Measurements from ENCODE around the gene STAT5B.
"Not testable (repeated sequence)": the region's sequence is repeated elsewhere in the genome, so short reads cannot be mapped to it uniquely, and the experiment has no call there.

STAT5B gene

DNA sequence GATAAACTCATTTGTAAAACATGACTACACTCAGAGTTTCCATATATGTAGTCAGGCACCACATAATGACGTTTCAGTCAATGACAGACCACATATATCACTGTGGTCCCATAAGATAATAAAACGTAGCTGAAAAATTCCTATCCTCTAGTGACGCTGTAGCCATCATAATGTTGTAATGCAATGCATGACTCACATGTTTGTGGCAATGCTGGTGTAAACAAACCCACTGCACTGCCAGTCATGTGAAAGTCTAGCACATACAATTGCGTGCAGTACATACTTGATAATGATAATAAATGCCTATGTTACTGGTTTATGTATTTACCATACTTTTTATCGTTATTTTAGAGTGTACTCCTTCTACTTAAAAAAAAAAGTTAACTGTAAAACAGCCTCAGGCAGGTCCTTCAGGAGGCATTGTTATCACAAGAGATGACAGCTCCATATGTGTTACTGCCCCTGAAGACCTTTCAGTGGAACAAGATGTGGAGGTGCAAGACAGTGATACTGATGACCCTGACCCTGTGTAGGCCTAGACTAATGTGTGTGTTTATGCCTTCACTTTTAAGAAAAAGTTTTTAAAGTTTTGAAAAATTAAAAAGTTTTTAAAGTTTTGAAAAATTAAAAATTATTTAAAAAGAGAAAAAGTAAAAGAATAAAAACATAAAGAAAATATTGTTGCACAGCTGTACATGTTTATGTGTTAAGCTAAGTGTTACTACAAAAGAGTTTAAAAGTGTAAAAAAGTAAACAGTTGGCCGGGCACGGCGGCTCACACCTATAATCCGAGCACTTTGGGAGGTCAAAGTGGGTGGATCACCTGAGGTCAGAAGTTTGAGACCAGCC, 9.0 kb downstream of the STAT5B start:
- DNase-seq (ENCODE audit: low read depth), result peak; percentile 72

DNA sequence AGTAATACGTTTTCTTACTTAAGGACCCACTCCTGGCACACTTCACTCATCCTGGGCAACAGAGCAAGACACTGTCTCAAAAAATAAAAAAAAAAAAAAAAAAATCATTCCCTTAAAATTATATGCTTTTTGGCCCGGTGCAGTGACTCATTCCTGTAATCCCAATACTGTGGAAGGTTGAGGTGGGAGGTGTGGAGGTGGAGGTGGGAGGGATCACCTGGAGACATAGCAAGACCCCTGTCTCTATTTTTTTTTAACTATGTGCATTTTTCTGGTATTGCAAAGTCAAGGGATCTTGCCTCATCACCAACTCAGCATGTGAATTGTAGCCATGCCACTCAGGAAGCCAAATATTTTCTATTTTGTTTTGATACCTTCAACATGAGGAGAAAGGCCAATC, 9.7 kb downstream of the STAT5B start:
- DNase-seq (ENCODE audit: low read depth), result no peak

DNA sequence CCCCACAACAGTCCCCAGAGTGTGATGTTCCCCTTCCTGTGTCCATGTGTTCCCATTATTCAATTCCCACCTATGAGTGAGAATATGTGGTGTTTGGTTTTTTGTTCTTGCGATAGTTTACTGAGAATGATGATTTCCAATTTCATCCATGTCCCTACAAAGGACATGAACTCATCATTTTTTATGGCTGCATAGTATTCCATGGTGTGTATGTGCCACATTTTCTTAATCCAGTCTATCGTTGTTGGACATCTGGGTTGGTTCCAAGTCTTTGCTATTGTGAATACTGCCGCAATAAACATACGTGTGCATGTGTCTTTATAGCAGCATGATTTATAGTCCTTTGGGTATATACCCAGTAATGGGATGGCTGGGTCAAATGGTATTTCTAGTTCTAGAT, 11.8 kb downstream of the STAT5B start:
- DNase-seq (ENCODE audit: low read depth), result not testable (repeated sequence)

DNA sequence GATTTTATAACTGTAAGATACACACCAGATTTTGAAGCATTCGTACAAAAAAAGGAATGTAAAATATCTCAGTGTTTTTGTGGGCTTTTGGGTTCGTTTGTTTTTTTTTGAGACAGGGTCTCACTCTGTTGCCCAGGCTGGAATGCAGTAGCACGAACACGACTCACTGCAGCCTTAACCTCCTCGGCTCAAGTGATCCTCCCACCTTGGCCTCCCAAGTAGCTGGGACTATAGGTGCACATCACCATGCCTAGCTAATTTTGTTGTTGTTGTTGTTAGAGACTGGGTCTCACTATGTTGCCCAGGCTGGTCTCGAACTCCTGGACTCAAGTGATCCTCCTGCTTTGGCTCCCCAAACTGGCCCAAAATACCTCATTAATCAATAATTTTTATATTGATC, 15.9 kb downstream of the STAT5B start:
- no peak for DNase-seq (ENCODE audit: low read depth)

DNA sequence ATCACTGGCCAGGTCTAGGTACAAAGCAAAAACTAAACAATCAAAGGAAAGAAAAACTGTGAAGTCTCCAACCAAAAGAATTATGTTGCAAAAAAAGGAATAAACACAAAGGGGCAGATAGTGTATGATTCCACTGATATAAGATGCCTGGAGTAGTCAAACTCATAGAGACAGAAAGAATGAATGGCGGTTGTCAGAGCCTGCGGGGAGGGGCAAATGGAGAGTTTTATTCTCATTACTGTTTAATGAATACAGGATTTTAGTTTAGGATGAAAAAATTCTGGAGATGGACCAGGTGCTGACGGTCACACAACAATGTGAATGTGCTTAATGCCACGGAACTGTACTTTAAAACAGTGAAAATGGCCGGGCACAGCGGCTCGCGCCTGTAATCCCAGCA, 20.7 kb downstream of the STAT5B start:
- DNase-seq (ENCODE audit: low read depth), result no peak

DNA sequence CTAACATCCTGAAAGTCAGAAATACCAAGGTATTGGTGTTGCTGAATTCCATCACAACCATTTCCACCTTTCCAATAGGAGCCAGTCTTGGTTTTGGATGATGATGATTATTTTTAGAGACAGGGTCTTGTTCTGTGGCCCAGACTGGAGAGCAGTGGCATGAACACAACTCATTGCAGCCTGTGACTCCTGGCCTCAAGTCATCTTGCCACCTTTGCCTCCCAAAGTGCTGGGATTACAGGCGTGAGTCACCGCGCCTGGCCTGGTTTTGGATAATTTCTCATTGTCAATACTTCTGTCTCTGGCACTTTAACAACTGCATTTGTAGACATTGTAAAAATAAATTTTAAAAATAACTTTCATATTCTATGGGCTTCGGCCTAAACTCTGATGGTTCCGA, 22.6 kb downstream of the STAT5B start:
- no peak for DNase-seq (ENCODE audit: low read depth)

DNA sequence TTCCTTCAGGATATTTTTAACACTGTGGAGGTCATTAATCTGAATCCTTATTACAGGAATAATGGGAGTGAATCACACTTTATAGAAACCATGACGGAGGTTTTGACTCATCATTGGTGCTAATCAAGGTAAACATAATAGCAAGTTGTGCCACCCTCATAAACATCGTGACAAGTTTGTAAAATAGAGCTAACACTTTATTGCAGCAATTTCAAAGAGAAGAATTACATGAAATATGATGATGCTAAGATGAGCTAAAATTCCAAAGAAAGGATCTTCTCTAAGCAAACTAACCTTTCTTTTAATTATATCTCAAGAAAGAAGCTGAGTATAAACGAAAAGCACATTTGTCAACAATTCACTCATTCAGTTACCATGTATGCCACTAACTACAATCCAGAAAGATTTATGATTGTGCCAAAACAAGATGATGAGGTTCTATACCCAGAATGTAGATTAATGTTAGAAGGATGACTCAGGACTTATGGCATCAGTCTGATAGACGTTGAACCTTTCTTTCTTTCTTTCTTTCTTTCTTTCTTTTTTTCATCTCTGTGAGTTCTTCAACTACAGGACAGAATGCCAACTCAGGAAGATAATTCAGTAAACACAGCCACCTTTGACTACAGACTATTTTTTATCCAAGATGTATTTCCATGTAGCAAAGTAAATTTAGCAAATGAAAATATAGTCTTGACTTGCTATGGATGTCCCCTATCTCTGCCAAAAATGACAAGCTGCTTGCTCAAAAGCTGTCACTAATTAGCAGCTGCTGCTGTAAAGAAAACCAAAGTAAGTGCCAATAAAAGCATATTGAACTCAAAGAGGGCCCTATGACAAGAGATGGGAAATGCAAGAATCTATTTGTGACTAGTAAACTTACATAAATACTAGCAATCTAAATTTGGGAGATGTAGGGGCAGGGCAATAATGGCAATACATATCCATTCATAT, 23.3 kb downstream of the STAT5B start:
- no peak for DNase-seq (ENCODE audit: low read depth)

DNA sequence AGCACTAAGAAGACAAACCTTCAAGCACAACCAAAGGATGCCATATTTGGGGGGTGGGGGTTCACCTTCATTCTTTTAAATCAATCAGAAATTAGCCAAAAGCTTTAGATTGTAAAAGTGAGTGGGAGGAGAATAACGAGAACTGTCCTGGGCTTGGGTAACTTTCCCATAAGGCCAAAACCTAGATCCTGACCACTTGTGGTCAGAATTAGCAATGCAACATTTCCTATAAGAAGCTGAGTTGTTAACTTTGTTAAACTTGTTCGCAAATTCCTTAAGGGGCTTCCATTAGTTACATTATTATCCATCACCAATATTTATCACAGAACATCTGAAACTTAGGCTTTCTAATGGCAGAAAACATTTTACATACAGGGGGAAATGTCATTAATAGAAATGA, 25.1 kb downstream of the STAT5B start:
- no peak for DNase-seq (ENCODE audit: low read depth)

DNA sequence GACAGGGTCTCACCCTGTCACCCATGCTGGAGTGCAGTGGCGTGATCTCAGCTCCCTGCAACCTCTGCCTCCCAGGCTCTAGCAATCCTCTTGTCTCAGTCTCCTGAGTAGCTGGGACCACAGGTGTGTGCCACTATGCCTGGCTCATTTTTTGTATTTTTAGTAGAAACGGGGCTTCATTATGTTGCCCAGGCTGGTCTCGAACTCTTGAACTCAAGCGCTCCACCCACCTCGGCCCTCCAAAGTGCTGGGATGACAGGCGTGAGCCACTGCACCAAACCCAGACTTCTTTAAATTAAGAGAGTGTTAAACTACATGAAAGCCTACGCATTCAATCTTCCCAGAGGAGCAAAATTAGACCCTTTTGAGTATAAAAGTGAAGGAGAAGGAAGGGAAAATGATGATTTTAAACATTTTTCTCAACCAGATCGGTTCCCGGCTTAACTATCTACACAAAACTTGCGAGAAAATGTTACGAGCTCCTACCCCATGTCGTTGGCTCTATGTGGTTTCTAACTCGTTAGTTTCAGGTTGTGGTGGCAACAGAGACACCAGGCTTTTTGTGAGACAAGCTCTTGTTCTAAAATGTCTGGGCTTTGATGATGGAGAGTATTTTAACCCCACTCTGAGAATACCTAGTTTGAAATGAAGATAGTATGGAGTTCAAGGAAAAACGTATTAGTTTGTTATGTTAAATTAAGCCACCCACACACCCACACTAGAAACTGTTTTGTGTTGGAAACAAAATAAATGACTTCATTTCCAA, 26.3 kb downstream of the STAT5B start:
- no peak for DNase-seq (ENCODE audit: low read depth)

DNA sequence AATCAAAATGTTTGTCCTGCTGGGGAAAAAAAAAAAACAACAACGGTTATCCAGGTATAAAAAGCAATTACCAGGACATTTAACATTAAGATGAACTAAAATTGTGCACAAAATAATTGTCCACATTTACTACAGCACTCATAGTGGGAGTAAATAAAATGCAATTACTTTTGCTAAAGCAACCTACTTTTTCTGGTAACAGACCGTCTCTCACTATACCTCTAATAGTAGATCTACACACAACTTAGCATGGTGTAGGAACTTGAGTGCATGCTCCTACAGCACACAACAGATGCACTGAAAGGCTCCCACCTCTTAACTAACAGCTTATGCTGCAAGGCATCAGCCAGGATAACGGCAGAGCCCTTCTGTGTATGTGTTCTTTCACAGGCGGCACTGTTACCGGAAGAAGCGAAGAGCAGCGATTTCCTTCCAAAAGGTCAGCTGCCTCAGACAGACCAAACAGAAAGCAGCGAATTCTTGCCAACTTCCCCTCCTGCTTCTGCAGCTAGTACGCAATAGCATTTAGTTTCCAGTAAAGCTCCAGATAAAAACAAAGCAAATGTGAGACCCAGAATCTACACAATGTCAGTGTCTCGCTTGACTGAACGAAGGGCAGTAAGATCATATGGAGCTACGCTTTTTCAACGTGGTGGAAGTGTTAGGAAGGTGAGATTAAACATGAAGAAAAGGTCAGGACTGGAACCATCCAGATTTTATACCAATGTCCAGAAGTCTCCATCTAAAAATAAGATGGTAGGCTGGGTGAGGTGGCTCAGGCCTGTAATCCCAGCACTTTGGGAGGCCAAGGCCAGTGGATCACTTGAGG, 27.6 kb downstream of the STAT5B start:
- DNase-seq (ENCODE audit: low read depth), result no peak

DNA sequence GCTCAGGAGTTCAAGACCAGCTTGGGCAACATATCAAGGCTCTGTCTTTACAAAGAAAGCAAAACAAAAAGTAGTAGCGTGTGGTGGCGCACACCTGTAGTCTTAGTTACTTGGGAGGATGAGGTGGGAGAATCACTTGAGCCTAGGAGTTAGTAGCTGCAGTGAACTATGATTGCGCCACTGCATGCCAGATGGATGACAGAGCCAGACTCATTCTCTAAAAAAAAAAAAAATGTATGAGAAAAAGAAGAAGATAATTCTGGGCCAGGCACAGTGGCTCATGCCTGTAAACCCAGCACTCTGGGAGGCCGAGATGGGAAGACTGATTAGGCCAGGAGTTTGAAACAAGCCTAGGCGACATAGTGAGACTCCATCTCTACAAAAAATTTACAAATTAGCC, 28.5 kb downstream of the STAT5B start:
- no peak for DNase-seq (ENCODE audit: low read depth)

DNA sequence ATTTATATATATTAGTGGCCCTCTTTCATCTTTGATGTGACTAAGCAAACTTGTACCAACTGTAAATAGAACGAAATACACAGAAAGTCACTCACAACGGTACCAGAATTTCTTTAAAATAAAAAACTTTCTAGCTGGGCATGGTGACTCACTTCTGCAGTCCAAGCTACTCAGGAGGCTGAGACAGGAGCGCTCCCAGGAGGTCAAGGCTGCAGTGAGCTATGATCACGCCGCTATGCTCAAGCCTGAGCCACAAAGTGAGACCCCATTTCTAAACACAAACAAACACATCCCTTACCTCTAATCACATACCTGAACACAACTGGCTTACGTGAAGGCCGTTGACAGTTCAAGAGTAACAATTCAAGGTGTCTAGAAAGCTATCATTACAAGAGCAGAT, 29.7 kb downstream of the STAT5B start:
- no peak for DNase-seq (ENCODE audit: low read depth)

DNA sequence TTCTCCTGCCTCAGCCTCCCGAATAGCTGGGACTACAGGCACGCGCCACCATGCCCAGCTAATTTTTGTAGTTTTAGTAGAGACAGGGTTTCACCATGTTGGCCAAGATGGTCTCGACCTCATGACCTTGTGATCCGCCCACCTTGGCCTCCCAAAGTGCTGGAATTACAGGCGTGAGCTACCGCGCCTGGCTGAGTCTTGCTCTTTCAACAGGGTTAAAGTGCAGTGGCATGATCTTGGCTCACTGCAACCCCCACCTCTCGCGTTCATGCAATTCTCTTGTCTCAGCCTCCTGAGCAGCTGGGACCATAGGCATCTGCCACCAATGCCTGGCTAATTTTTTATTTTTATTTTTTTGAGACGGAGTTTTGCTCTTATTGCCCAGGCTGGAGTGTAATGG, 31.0 kb downstream of the STAT5B start:
- not testable (repeated sequence) for DNase-seq (ENCODE audit: low read depth)

DNA sequence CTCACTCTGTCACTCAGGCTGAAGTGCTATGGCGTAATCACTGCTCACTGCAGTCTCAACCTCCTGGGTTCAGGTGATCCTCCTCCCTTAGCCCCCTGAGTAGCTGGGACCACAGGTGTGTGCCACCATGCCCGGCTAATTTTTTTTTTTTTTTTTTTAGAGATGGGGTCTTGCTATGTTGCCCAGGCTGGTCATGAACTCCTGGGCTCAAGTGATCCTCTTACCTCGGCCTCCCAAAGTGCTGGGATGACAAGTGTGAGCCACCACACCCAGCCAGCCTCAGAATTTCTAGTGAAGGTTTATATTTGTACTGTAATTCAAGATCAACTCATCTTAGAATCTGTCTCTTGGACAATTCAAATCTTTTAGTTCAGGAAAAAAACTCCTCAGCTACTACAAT, 32.1 kb downstream of the STAT5B start:
- not testable (repeated sequence) for DNase-seq (ENCODE audit: low read depth)

DNA sequence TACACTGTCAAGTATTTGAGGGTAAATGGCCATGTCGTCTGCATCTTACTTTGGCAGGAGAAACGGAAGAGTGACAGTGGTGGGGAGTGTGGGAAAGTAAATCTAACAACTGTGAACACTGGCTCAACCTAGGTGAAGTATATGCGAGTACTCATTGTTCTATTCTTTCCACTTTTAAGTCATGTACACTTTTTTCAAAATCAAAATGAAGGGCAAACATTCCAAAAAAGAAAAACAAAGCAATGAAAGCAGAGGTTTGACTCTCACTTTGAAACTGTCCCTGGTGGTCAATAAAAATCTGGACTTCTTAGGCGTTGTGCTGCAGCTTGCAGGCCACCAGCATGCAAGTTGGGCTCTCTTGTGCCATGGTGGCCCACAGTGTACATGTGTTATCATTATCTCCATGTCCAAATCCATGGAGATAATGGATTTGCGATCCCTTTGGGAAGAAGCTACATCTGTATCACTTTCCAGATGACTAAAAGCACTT, 32.7 kb downstream of the STAT5B start:
- DNase-seq (ENCODE audit: low read depth), result no peak

DNA sequence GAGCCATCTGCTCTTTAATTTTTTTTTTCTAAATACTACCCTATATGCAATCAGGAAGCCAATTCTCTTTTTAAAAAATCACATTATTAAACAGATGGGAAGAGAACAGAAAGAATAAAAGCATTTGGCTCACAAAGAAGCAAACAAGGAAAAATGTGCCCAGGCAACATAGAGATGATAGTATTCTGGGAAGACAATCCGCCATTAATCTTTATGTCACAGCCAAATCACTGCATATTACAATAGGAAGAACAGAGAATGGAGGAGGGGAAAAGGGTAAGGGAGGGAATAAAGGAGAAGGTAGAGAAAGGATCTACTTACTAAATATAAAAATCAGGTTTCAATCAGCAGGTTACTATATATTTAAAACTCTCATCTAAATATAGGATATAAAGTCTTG, 34.3 kb downstream of the STAT5B start:
- DNase-seq (ENCODE audit: low read depth), result no peak

DNA sequence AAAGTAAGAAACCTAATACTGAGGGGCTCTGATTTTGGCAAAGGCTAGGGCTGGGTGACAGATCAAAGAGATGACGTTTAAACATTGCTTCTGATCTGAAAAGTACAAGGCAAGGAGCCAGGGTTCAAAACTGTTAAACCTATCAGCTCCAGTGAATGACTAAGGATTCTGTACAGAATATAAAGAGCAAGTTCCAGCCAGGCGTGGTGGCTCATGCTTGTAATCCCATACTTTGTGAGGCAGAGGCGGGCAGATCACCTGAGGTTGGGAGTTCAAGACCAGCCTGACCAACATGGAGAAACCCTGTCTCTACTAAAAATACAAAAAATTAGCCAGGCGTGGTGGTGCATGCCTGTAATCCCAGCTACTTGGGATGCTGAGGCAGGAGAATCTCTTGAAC, 35.3 kb downstream of the STAT5B start:
- DNase-seq (ENCODE audit: low read depth), result not testable (repeated sequence)

DNA sequence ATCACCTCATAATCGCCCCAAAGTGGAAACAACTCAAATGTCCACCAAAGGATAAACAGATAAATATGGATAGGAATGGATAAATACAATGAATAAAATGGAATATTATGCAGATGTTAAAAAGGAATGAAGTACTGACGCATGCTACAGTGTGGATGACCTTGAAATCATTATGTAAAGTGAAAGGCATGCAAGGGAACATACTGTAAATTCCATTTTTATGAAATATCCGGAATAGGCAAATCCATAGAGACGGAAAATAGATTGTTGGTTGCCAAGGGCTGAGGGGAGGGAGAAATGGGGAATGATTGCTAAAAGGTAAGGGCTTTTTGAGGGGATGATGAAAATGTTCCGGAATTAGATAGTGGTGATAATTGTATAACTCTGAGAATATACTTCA, 36.0 kb downstream of the STAT5B start:
- no peak for DNase-seq (ENCODE audit: low read depth)

DNA sequence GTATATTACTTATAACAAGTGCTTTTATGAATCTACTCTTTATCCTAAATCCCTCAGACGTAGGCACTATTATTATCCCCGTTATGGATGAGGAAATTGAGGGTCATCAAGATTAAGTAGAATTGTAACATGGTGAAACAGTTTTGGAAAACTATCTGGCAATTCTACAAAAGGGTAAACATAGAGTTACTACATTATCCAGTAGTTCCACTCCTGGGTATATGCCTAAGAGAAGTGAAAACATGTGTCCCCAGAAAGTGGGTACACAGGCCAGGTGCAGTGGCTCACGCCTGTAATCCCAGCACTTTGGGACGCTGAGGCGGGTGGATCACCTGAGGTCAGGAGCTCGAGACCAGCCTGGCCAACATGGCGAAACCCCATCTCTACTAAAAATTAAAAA, 36.6 kb downstream of the STAT5B start:
- not testable (repeated sequence) for DNase-seq (ENCODE audit: low read depth)

DNA sequence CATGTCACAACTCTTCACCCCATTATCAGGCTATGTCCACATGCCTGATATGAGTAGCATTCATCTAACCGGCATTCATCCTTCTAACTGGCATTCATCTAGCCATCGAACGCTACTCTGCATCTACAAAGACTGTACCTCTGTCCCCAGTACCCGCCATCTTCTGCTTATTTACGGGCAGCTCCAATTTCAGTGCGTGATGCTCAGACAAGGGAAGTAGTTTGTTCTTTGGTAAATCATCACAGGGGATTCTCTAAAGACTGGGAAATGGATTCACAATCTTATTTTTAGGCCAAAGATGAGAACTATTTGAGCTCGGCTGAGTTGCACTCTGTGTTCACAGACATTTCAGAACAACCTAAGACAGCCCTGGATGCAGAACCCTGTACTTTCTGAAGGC, 39.4 kb downstream of the STAT5B start:
- DNase-seq (ENCODE audit: low read depth), result no peak

DNA sequence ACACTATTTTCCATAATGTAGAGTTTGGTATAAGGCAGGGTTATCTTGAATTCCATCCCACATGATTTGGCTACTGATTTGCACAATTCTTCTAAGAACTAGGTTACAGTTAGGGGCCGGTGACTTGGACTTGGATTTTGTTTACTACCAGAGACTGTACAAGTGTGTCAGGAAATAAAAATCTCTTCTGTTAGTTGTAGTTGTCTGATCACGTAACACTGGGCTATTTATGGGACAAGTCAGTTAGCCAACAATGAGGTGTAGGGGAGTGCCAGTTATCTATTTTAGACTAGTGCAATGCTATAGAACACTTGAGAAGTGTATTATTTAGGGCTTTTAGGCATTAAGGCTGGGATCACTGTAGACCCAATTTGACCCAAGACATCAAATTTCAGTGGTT, 42.2 kb downstream of the STAT5B start:
- DNase-seq (ENCODE audit: low read depth), result no peak

Measured in non-pigmented ciliary epithelial cell (primary cell).